ENCODE measurements around the gene OOEP.

OOEP gene

GRCh38 chr6:73369563-73369962, at the start of gene OOEP:
OOEP (minus strand) TSS chr6:73369897; CDS start chr6:73369792, 105 bp downstream.
- Histone ChIP-seq H2AFZ (ENCODE audit: low read depth) (no peak within 1 kb of the TSS), H3K27ac (no peak within 1 kb of the TSS), H3K27me3 (ENCODE audit: insufficient read depth, low read depth) (no peaks in the 10 kb centered on the region), H3K36me3 (ENCODE audit: insufficient read depth) (no peaks in the 10 kb centered on the region), H4K20me1 (ENCODE audit: insufficient read depth) (no peaks in the 10 kb centered on the region), H3K4me1 (ENCODE audit: low read depth, poor library complexity, severe bottlenecking) (no peaks in the 10 kb centered on the region), H3K4me3 (IDR thresholded peaks at IDR 0.05; ENCODE audit: insufficient read depth, low read depth, low read length) (no peak within 1 kb of the TSS), H3K4me2 (no peak within 1 kb of the TSS), H3K9ac (no peak within 1 kb of the TSS), H3K79me2 (ENCODE audit: insufficient read depth, low read depth) (no peaks in the 10 kb centered on the region)
- no peak for TF ChIP-seq CTCF (conservative IDR thresholded peaks at IDR 0.05; ENCODE audit: low read depth, low read length)

GRCh38 chr6:73418081-73418741, 48.5 kb upstream of the OOEP start:
- no peaks in the 10 kb centered on the region for H3K27me3 ChIP-seq (ENCODE audit: insufficient read depth, low read depth)
- no peak for TF ChIP-seq CTCF (conservative IDR thresholded peaks at IDR 0.05; ENCODE audit: low read depth, low read length)
- H3K27ac ChIP-seq, result no peak overlapping the region
- no peaks in the 10 kb centered on the region for H4K20me1 ChIP-seq (ENCODE audit: insufficient read depth)
- H3K9ac ChIP-seq, result no peak overlapping the region
- peaks cover 31% of the 10 kb centered on the region for H3K4me1 ChIP-seq (ENCODE audit: low read depth, poor library complexity, severe bottlenecking)
- H3K4me2 ChIP-seq, result no peak overlapping the region
- peaks cover under 1% of the 10 kb centered on the region; the same call in 1 of the 2 replicates for H3K36me3 ChIP-seq (ENCODE audit: insufficient read depth)
- H2AFZ ChIP-seq (ENCODE audit: low read depth), result no peak overlapping the region
- H3K4me3 ChIP-seq (IDR thresholded peaks at IDR 0.05; ENCODE audit: insufficient read depth, low read depth, low read length), result no peak overlapping the region
- no peaks in the 10 kb centered on the region for H3K79me2 ChIP-seq (ENCODE audit: insufficient read depth, low read depth)

- no peaks in the 10 kb centered on the region for H3K4me1 ChIP-seq (ENCODE audit: low read depth, poor library complexity, severe bottlenecking)
- H3K27ac ChIP-seq, result no peak overlapping the region
- H2AFZ ChIP-seq (ENCODE audit: low read depth), result no peak overlapping the region
- no peaks in the 10 kb centered on the region for H3K27me3 ChIP-seq (ENCODE audit: insufficient read depth, low read depth)
- no peaks in the 10 kb centered on the region for H3K79me2 ChIP-seq (ENCODE audit: insufficient read depth, low read depth)
- H4K20me1 ChIP-seq (ENCODE audit: insufficient read depth), result no peaks in the 10 kb centered on the region
- no peak overlapping the region for H3K9ac ChIP-seq
- no peak overlapping the region for H3K4me2 ChIP-seq
- TF ChIP-seq CTCF (conservative IDR thresholded peaks at IDR 0.05; ENCODE audit: low read depth, low read length), result no peak
- no peak overlapping the region for H3K4me3 ChIP-seq (IDR thresholded peaks at IDR 0.05; ENCODE audit: insufficient read depth, low read depth, low read length)
- no peaks in the 10 kb centered on the region for H3K36me3 ChIP-seq (ENCODE audit: insufficient read depth)
Observed at GRCh38 chr6:73413102-73413501, 43.4 kb upstream of the OOEP start.

- Histone ChIP-seq H3K4me1 (ENCODE audit: low read depth, poor library complexity, severe bottlenecking) (no peaks in the 10 kb centered on the region), H3K79me2 (ENCODE audit: insufficient read depth, low read depth) (no peaks in the 10 kb centered on the region), H3K27me3 (ENCODE audit: insufficient read depth, low read depth) (no peaks in the 10 kb centered on the region), H3K9ac (no peak overlapping the region), H3K27ac (no peak overlapping the region), H4K20me1 (ENCODE audit: insufficient read depth) (no peaks in the 10 kb centered on the region), H2AFZ (ENCODE audit: low read depth) (no peak overlapping the region), H3K4me2 (no peak overlapping the region), H3K4me3 (IDR thresholded peaks at IDR 0.05; ENCODE audit: insufficient read depth, low read depth, low read length) (no peak overlapping the region), H3K36me3 (ENCODE audit: insufficient read depth) (no peaks in the 10 kb centered on the region)
- TF ChIP-seq CTCF (conservative IDR thresholded peaks at IDR 0.05; ENCODE audit: low read depth, low read length), result no peak
Observed at GRCh38 chr6:73409395-73409794, 39.7 kb upstream of the OOEP start.
